HG03025 (cell line): Measurements from ENCODE around the gene RBM47.

ENCODE experiments used
- ATAC-seq: cut with Tn5 transposase; IDR thresholded peaks from one replicate; pipeline ENCODE4 v1.9.1; 2021; ENCODE audit warnings: mild to moderate bottlenecking, moderate library complexity; ENCODE audit not compliant: unreplicated experiment, low FRiP score

RBM47 gene

DNA sequence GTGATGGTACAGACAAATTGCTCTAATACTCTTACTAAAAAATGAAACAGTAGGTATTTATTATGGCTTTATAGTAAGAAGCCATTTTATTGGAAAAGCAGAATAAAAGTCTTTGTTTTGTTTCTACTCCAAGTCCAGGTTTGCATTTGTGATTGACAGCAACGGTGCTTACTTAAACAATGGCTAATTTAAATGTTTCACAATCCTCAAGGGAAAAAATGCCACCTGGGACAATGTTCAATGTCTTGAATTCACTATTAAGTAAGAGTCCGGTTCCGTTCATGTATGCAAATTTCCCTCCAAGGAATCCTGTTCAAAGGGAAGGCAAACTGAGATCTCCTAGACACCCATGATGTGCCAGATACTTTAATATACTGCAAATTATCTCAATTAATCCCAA is 123.6 kb downstream of the RBM47 start:
- no peak for ATAC-seq

DNA sequence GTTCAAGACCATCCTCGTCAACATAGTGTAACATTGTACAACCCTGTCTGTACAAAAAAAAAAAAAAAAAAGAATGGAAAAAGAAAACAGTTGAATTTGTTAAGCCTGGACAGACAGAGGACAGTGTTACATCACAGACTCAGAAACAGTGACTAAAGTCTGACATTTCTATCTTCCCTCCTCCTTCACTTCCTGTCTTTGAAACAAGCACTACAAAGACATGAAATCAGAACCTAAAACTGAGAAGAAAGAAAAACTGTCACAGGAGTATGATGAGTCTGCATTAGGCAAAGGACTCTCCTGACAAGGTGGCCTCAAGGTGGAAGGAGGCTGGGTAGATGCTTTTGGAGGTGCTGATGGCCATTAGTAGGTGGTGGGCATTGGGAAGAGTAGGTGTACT is 126.7 kb downstream of the RBM47 start:
- ATAC-seq = no peak

DNA sequence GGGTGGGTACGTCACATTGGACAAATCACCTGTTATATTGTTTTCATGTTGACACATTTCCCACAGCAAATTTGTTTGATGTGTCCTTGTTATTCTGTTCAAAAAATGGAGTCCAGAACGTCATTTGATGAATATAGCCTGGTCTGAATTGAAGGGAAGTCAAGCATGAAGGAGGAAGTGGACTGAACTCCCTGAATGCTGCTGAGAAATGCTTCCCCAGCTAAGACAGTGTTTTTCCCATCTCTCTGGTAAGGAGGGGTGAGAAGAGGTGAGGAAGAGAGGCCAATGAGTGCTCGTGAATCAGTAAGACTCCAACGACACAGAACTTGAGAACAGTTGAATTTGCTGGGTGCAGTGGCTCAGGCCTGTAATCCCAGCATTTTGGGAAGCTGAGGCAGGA is 127.4 kb downstream of the RBM47 start:
- ATAC-seq = no peak

DNA sequence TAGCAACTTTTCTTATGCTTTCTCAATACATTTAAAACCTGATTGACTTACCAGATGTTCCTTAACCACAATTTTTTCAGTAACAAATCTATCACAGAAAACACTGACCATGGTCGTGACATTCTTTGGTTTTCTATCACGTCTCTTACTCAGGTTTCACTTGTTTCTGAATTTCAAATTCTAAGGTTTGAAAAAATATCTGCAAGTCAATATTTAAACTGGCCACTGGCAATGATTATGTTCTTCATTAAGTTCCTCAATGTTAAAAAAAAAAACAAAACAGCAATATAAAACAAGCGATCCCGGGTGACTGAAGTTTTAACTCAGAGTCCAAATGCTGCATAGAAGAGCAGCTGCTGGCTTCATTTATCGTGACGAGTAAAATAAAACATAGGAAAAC is 128.9 kb downstream of the RBM47 start:
- ATAC-seq = no peak

DNA sequence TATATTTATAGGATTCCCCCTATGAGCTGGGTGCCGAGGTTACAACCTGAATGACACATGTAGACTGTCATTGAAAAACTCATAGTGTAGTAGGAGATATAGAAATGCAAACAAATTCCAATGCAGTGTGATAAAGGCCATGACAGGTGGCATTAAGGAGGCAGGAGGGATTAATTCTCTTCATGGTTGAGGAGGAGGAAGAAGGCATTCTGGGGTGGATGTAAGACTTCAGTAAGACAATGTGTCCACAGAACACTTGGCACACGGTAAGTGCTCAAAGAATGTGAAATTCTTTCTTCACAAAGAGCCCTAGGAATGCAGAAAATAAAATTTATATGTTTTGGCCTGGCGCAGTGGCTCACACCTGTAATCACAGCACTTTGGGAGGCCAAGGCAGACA is 136.5 kb downstream of the RBM47 start:
- ATAC-seq = no peak

DNA sequence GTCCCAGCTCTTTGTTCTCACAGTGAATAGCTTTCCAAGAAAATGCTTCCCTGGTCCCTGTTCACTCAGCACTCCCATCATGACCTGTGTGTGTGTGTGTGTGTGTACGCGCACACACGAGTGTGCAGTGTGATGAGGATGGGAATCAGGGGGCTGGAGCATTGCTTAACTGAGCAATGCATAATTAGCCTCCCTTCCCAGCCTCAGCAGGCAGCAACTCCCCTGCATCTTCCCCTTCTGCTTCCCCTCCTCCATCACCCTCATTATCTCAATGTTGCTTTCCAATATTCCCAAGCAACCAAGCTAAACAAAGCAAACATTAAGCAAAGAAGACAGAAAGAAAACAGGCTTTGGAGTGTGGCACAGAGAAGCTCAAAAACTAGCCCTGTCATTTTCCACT is 137.0 kb downstream of the RBM47 start:
- no peak for ATAC-seq

DNA sequence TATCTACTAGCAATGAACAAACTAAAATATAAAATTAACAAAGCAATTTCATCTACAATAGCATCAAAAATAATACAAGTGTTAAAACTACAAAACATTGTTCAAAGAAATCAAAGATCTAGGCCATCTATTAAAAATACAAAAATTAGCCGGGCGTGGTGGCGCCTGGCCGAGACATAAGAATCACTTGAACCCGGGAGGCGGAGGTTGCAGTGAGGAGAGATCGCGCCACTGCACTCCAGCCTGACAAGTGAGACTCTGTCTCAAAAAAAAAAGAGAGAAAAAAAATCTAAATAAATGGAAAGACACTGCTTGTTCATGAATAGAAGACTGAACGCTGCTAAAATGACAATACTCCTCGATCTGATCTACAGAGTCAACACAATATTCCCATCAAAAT is 139.2 kb downstream of the RBM47 start:
- ATAC-seq = no peak

DNA sequence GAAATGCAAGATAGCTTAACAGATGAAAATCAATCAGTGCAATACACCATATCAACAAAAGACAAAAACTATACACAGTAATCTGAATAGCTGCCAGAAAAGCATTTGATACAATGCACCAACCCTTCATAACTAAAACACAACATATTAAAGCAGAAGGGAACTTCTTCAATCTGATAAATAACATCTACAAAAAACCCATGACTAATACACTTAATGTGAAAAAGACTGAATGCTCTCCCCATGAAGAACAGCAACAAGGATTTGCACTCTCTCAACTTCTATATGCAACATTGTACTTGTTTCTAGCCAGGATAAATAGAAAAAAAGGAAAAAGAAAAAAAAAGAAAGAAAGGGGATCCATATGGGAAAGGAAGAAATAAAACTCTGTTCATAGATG is 139.7 kb downstream of the RBM47 start:
- no peak for ATAC-seq

DNA sequence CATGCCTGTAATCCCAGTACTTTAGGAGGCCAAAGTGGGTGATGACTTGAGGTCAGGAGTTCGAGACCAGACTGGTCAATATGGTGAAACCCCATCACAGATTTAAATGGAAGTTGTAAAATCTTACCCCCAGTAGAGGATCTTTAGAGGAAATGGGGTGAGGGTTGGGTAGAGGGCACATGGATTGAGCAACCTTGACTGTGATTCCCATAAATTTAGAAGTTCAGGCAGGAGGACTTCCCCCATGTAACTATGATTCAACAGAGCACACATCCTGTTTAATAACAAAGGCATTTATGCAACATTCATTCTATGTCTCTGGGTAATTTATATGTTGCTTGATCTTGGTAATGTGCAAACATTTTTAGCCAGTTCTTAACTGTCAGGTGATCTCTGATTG is 143.1 kb downstream of the RBM47 start:
- no peak for ATAC-seq

DNA sequence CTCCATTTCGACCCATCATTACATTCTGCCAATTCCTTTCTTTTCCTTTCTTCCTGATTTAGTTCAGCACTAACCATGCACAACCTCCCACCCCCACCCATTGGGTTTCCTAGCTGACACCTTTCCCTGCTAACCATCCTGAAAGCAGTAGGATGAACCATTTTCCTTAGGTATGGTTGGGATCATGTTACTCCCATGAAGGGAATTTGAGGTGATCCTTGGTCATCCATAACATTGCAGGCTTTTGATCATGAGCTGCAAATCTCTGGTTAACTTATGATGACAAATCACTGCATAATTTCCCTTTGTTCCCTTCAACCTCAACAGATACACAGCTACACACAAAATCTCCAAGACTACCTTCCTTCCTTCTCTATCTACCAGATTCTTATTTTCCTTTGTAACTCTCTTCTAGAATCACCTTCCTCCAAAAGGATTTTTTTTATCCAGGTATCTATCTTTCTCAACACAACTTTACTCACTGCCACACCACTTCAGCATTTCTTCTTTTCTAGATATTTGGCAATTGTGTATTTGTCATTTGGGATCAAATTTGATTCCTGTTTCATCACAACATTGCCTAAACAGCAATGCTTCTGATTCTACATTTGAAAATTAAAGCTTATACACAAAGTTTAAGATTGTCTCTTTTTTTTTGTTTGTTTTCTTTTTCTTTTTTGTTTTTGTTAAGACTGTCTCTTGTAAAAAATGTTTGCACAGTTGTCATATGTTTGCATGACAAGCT is 145.1 kb downstream of the RBM47 start:
- ATAC-seq = no peak

DNA sequence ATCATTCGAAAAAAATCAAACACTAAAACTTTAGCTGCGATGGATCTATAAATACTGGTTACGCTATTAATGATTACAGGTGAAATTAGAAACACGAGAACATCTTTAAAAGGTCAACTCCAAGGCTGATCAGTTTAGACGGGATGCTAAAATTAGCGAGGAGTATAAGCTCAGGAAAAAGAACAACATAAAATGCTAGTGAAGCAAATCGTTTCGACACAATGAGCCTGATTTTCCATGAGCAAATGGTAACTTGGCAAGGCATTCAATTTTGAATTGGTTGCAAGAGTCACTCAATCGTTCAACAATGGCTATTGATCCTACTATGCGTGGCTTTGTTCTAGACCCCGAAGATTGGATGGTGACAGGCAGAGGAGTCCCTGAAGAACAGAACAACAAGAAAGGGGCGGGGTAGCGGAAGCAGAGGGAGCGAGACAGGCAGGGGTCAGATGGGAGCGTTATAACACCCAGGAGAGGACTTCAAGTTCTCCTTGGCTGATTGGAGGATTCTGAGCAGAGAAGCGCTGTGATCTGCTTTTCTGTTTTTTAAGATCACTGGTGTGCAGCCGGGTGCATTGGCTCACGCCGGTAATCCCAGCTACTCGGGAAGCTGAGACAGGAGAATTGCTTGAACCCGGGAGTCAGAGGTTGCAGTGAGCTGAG is 146.5 kb downstream of the RBM47 start:
- ATAC-seq = no peak

DNA sequence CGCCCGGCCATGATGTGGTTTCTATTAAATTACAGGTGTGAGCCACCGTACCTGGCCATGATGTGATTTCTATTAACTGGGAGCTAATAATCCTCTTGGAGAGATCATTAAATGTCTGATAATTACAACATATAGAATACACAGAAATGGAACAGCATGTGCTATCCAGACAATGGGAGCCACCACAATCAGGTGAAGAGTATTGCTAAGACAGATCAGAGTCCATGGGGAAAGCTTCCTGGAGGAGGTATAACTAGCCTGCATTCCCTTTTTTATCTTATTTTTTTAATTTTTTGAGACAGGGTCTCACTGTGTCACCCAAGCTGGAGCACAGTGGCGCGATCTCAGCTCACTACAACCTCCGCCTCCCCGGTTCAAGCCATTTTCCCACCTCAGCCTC is 147.7 kb downstream of the RBM47 start:
- no peak for ATAC-seq

DNA sequence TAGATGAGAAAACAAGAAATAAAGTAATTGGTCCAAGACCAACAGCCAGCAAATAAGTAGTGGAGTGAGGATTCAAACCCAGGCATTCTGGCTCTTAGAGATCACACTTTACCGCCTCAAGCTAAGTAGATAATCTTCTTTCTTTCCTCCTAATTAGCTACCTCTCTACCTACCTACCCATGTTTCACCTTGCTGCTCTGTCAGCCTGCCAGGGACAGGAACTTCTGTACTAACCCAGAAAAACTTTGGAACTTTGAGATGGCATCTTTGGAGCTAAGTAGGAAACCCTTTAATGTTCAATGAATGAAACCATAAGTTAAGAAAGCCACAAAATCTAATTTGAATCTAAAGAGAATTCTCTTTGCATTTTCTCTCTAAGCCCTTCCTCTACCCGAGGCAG is 149.4 kb downstream of the RBM47 start:
- no peak for ATAC-seq

DNA sequence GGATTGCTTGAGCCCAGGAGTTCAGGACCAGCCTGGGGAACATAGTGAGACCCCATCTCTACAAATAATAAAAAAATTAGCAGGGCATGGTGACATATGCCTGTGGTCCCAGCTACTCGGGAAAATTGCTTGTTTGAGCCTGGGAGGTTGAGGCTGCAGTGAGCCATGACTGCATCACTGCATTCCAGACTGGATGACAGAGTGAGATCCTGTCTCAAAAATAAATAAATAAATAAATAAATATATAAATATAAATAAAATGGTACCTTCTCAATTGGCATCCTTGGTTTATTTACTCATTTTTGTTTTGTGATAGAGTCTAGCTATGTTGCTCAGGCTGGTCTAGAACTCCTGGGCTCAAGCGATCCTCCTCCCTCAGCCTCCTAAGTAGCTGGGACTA is 150.3 kb downstream of the RBM47 start:
- no peak for ATAC-seq

DNA sequence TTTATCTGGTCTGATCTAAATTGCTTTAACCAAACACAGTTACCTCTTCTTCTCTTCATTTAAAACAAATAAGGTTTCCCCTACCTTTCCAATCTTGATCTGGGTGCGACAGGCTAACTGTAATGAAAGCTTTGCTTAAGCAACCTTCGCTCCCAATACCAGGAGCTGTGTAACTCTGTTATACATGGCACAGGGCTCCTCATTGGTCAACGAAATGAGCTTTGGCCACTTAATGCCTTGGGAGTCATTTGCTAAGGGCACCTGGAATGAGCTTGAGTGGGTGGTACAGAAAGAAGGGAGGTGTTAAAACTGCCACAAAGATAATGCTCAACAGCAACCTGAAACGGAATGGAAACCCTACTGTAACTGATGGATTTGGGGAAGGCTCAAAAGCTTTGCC is 154.1 kb downstream of the RBM47 start:
- ATAC-seq = no peak

DNA sequence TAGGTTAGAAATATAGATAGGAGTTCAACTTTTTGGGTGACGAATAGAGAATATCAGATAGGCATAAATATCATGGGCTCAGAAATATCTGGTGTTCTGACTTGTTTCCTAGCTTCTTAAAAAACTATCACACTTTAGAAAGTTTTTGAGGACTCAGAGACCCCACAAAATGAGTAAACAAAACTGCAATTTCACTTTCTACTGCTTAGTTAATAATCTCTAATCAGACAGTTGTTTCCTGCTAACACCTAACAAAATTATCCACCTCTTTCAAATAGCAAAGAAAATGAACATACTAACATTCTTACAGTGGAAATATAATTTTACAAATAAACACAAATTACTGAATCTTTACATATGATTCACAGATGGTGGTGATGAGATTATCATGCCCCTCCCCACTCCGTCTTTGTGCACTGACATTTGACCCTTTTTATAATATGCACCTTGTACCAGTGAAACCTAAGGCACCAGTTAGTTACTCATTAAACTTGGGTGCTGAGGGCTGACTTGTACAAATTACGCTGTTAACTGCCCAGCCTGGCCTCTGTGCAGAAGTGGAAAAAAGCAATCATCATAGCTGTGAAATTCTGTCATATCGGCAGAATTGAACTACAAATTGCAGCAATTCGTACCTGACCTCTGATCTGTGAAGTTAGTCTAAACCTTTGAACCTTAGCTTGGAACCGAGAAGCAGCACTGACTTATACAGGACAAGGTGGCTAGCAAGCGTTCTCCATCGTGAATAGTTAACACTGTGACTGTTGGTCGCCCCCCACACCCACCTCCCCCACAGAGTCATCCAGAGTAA is 155.9 kb downstream of the RBM47 start:
- no peak for ATAC-seq

DNA sequence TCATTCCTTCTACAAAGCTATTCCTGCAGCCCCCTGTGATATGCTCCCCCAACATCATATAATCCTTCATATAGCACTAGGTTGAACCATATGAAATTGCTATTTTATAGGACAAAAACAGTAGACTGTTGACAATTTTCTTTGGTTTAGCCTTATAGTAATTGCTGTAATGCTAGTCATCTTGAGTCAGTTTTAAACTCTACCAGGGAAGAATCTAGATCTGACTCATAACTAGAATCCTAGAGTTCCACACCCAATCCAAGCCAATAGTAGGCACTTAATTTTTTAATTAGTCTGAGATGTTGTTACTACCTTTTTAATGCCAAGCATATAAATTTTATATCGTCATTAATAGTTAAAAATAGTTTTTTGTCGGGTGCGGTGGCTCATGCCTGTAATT is 157.7 kb downstream of the RBM47 start:
- no peak for ATAC-seq

DNA sequence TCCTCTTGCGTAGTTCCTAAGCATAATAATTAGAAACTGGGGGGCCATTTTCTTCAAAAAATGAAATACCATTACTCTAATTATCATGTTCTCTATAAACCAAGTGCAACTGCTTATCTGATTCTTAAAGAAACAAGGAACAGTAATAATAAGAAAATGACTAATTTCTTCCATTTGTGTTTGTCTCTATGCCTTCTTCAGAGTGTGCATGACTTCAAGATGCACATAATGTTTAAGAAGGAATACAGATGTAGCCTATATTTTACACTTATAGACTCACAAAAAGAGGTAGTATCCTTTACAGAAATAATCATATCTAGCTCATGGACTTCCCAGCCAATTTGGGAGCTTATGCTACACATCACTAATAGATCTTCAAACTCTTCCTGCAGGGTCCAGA is 162.9 kb downstream of the RBM47 start:
- no peak for ATAC-seq

DNA sequence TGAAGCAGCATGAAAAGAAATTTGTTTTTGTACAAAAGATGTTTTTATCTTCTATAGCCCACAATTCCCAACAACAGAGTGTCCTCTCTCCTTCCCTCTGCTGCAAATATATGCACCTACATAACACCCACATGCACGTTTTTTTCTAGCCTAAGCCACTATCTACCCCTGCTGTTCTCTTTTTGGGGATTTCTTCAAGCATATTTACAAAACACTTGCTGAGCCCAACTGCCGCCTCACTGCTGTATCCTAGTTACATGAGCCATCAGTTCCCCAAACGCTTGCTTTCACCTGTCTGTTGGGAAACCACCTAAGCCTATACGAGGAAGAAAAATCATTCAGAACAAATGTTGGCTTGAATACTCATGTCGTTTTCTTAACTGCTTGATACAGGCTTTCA is 167.3 kb downstream of the RBM47 start:
- peak; percentile 57 for ATAC-seq

DNA sequence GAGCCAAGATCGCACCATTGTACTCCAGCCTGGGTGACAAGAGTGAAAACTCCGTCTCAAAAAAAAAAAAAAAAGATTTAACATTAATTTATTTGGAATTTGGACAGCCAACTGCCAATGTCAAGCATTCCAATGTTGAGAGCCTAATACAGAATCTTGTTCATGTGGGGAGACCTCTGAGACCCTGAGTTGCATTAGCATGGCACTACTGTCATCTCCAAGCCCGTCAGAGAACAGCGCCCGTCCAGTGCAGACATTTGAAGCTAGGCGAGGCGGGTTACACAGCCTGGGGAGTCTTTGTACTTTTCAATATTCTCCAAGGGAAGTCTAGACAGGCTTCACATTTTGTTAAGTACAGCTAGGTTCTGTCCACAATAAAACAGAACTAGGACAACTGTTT is 167.8 kb downstream of the RBM47 start:
- ATAC-seq = no peak

DNA sequence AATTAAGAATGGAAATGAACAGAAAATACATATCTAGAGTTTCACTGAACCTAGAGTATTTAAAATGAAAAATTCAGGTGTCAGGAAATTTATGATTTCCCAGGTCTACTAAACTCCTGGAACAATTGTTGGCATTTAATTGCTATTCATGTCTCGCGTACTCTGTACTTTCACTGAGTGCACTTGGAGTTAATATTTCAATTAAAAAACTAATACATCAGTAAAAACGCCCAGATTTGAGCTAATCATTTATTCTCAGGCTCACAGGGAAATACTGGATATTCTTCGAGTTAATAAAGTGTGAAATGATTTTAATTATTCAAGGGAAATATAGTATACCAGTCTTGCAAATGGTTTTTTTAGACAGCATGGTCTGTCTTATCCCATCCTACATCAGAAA is 168.6 kb downstream of the RBM47 start:
- ATAC-seq = no peak

DNA sequence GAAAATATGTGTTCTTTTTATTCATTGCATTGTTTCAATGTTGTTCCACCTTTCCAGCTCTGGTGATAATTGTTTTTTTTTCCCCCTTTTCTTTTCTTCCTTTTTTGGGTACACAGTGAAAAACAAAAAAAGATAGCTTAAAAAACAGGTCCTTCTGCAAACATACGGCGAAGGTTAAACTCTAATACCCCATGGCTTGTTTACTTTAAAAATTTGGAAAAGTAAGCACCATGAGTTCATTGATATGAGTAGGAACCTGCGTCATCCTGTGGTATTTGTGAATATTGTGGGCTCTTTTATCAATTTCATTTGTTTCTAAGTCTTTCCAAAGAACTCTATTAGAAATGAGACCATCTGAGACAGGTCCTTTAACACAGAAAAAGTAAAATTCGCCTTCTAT is 171.0 kb downstream of the RBM47 start:
- ATAC-seq = no peak
